HG03439 (cell line): Measurements from ENCODE around the gene CFAP99.
"Not testable (repeated sequence)": the region's sequence is repeated elsewhere in the genome, so short reads cannot be mapped to it uniquely, and the experiment has no call there.

ENCODE experiments used
- ATAC-seq: cut with Tn5 transposase; IDR thresholded peaks from one replicate; pipeline ENCODE4 v1.9.1; 2021; ENCODE audit warnings: mild to moderate bottlenecking, moderate library complexity; ENCODE audit not compliant: unreplicated experiment

The CFAP99 gene

DNA sequence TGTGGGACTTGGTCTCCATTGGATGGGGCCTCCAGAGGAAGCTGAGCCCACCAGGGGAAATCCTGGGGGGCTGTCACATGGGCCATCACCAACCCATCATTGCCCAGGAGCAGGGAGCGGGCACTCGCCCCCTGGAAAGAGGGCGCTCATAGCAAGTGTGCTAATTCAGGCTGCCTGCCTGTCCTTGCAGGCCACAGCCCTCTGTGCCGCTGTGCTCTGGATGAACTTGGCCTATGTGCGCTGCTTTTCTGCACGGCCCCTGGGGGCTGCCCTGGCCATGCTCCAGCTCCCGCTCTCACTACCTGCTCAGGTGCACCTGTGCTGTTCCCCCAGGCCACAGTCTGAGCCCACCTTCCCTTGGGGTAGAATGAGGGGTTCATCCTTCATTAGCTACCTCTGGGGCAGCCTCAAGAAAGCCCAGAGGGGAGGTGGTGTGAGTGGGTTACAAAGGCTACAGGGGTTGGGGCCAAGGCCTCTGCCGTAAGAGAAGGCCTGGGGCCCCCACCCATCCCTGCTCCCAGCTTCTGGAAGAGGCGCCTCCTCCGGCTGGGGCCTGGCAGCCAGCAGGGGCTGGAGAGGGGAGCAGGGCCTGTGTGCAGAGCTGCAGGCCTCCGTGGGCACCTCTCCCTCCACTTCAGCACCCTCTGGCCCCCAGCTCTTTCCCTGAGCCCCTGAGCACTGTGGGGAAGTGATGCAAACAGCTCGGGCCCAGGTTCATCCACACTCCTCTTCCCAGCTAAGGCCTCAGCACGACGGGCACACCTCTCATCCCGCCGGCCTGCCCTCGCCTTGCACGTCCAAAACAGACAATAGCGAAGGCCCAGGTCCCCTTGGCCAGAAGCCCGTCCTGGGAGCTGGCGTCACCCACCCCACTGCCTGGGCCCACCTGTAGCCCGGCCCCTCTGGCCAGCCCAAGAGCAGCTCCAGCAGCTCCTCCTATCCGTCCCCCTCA lies 8.9 kb downstream of the CFAP99 start:
- no peak for ATAC-seq

DNA sequence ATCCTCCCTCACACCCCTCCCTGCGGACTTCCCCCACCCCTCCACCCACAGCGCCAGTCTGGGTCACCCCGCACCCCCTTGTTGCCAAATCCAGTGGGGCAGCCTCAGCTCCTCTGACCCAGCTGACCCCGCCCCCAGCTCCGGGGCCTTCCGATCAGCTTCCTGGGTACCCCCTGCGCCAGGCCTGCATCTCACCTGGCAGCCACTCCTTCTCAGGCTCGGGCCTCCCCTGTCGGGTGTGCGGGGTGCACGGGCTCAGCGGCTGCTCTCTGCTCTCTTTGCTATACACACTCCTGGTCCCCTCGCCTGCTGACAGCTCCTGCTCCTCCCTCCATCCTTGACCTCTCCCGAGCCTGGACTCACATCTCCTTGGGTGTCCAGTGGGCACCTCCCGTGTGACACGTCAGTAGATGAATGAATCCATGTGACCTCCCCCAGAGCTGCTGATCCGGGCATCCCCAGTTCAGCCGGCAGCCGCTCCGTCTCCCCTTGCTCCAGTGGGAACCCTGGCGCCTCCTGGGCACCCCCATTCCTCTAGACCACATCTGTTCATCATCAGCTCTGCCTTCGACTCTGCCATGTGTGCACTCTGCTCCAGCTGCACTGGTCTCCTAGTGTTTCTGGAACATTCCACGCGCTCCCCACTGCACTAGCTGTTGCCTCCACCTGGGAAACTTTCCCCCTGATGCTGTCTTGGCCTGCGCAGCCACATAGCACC lies 9.9 kb downstream of the CFAP99 start:
- ATAC-seq: no peak

DNA sequence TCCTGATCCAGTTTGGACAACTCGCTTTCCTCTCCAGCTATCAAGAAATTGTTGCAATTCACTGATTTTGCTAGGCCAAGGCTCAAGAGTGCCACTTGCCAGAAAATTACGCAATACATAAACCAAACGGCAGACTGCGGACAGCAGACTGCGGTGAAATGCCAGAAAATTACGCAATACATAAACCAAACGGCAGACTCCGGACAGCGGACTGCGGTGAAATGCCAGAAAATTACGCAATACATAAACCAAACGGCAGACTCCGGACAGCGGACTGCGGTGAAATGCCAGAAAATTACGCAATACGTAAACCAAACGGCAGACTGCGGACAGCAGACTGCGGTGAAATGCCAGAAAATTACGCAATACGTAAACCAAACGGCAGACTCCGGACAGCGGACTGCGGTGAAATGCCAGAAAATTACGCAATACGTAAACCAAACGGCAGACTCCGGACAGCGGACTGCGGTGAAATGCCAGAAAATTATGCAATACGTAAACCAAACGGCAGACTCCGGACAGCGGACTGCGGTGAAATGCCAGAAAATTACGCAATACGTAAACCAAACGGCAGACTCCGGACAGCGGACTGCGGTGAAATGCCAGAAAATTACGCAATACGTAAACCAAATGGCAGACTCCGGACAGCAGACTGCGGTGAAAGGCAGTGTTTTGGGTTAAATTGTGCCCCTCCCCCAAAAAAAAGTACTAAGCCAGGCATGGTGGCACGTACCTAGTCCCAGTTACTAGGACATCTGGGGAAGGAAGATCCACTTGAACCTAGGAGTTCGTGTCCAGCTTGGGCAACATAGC lies 11.4 kb downstream of the CFAP99 start:
- ATAC-seq: not testable (repeated sequence)

DNA sequence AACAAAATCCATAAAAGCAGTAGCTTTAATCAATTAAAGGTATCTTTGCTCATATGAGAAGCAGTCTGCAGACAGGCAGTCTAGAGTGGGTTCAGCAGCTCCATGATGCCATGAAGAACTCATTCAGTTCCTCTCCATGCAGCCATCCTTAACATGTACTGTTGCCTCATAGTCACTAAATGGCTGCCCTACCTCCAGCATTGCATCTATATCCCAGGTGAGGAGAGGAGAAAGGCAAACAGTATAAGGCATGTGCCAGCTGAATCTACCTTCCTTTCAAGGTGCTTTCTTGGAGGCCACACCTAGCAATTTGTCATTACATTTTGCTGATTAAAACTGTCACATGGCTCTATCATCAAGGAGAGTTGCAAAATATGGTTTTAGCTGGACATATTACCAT lies 13.2 kb downstream of the CFAP99 start:
- ATAC-seq: no peak

DNA sequence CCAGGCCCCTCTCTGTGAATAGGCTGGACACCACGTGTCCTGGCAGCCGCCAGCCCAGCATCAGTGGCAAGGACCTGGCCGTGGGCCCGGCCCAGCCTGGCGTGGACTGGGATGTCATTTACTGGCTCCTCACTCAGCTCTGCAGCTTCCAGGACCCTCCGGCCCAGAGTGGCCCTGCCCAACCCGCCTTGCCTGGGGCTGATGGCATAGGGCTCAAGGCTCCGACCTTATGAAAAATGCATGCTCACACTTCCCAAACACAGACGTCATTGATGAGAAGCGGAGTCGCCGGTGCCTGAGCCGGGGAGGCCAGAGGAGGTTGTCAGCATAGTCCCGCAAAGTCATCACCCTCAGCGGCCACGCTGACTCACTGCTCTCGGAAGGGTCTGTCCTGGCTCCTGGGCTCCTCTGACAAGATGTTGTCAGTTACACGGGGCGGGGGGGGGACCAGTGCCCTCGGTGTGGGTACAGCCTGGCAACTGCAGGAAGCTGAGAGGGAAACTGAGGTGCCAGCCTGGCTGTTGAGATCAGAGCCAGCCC lies 14.3 kb downstream of the CFAP99 start:
- no peak for ATAC-seq

DNA sequence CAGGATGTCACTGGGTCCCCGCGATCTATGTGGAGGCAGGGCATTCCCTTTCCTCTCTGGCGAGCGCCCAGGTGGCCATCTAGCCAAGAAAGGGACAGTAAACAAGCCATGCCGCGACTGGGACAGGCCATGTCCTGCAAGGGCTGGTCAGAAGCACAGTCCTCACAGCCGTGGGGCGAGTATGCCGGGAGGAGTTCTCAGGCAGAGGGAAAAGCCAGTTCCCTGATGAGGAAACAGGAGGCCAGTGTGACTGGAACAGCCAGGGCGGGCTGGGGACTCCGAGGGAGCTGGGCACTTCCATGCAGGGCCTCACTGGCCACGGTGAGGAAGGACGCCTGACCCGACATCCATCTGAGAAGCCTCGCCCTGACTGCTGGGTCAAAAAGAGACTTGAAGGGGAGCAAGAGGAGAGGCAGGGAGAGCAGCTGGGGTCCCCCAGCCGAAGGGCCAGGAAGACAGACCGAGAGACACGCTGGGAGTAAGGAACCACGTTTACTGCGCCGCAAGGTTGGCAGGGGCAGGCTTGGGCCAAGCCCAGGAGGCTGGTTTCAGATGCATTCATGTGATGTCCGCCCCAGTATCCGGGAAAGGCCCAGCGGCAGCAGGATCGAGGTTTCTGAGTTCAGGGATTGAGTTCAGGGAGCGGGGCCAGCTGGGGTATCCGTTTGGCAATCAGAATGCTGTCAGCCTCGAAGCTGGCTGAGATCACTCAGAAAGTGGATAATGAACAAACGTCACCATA lies 15.0 kb downstream of the CFAP99 start:
- ATAC-seq: no peak

DNA sequence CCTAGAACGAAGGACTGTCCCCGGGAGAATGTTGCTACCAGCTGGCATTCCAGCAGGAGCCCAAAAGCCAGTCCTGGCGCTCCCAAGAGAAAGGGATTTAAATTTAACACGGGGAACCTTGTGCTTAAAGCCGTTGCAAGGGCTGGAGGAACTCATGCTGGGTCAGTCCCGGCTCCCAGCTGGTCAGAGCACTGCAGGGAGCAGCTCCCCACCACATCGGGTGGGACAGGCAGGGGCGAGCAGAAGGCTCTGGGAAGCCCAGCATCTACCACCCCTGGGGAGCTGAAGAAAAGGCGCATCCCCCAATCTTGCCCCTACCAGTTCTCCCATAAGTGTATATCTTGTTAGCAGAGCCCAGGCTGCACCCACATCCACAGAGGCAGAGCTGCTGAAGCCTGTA lies 15.7 kb downstream of the CFAP99 start:
- ATAC-seq: no peak

DNA sequence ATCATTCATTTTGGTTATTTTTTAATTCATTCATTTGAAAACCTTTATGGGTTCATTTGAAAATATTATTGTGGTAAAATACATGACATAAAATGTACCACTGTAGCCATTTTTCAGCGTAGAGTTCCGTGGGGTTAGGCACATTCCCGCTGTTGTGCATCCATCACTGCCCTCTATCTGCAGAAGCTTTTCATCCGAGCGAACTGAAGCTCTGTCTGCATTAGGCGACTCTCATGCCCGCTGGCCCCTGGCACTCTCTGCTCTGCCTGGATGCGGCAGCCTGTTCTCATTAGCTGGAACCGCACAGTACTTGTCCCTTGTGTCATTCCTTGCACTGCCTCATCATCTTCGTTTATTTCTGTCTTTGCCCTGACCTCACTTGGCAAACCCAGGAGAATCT lies 17.5 kb downstream of the CFAP99 start:
- ATAC-seq: no peak

DNA sequence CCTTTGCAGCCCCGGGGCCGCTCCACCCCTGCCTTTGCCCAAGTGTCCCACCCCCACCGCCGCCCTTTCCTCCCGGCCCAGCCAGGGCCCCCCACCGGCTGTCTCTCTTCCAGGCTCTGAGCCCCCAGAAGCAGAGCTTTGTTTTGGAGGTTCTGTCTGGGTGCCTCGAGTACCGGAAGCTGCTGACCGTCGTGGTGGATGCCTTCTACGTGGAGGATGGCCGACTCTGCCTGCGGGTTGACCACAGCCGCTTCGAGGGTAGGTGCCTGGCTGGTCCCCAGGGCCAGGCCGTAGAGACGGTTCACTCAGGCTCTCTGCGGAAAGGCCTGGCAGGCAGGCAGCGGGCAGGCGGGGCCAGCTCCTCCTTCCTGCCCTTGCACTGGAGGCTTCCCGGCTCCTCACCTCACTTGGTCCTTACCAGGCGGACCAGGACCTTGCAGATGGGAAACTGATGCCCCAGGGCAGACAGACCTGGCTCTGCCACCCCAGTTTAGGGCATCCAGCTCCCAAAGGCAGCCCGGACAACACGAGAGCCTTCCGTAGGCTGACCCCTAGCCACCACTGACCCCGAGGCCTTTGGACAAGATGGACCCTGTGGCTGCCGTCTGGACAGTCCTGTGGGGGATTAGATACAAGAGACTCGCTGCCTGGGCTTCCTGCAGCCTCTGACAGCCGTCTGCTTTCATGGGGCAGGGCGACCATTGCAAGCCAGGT lies 18.2 kb downstream of the CFAP99 start:
- no peak for ATAC-seq

DNA sequence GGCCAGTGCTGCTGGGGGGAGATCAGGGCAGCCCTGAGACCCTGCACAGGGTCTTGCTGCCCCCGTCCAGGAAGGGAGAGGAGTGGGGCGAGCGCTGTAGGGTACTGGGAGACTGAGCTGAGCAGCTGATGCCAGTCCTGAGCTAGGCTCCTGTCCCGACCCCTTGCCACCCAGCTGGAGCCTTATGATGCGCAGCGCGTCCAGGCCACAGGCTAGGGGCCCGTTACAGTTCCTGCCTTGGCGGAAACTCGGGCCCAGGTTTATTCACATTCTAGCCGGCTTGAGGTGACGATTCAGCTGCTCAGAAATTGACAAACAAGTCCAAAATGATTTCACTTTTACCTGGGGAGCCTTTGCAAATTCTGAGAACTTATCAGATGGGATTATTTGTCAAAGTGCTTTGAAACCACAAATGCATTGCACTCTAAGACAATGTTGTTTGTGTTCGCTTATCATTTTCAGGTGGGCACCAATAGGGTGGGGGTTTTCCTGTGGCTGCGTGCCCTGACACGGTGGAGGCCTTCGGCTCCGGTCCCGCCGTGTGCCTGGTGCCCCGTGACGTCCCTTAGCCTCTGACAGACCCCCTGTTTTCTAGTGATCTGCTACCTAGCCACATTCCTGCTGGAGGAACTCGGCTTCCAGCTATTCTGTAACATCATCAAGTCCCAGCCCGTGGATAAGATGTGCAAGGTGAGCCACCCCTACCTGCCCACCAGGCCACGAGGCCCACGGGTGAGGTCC lies 18.9 kb downstream of the CFAP99 start:
- no peak for ATAC-seq

DNA sequence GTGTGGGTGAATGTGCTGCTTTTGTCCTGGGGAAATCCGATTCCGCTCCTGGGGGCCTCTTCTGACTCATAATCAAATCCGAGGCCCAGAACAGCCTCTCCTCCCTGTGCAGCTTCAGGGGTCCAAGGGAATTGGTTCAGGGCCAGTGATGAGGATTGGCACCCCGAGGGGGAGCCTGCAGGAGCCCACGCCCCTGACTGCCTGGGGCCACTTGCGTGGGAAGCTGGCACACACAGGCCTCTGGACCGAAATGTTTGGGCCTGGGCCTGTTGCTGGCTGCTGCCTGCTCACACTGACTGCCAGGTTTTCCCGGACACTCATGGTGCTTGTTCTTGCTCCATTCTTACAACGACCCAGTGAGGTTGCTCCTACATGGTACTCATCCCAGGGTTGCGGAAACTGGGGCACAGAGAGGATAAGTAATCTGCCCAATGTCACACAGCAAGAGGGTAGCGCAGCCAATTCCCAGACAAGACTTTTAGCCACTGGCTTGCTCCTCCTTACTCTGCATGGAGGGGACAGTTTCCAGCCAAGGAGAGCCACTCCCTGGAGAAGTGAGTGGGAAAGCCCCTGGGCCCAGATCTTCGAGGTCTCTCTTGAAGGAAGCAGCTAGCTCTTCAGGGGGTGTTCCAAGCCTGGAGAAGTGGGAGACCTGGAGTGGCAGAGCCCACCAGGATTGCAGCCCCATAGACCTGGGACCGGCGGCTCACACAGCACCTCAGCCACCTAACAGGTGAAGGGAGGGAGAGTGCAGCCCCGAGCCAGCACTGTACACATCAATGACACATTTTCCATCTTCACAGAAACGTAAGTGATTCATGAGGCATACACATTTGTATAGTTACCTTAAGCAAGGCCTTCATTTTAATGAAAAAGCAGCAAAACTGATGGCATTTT lies 20.3 kb downstream of the CFAP99 start:
- no peak for ATAC-seq

DNA sequence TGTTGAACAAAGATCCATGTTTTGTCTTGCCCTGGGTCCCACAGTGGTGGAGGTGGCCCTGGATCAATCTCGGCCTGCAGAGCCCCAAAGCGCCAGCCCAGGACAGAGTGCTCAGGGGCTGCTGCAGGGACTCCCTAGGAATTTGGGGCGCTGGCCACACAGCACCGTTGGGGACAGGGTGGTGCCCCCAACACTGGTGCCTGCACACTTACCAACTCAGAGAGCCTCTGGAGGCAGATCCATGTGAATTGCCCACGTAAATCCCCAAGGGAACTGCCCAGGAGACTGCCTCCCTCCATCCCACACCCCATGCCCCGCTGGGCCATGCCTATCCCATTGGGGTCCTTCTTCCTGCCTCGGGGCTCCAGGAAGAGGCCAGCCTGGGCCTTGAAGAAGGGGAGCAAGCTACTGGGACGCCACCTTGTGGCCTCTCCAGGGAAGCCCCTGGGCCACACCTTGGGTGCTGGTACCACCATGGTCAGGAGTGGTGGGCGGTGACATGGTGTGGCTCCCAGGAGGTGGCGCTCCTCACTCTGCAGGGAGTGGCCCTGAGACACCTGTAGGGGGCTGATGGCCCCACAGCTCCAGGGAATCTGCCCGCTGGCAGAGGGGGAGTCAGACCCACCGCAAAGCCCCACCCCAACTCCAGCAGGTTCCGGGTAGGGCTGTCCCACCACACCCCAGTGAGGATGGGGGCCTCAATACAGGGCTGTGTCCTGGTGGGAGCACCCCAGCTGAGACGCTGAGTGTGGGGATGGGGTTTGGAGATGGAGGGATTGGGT lies 22.8 kb downstream of the CFAP99 start:
- ATAC-seq: peak; percentile 87

DNA sequence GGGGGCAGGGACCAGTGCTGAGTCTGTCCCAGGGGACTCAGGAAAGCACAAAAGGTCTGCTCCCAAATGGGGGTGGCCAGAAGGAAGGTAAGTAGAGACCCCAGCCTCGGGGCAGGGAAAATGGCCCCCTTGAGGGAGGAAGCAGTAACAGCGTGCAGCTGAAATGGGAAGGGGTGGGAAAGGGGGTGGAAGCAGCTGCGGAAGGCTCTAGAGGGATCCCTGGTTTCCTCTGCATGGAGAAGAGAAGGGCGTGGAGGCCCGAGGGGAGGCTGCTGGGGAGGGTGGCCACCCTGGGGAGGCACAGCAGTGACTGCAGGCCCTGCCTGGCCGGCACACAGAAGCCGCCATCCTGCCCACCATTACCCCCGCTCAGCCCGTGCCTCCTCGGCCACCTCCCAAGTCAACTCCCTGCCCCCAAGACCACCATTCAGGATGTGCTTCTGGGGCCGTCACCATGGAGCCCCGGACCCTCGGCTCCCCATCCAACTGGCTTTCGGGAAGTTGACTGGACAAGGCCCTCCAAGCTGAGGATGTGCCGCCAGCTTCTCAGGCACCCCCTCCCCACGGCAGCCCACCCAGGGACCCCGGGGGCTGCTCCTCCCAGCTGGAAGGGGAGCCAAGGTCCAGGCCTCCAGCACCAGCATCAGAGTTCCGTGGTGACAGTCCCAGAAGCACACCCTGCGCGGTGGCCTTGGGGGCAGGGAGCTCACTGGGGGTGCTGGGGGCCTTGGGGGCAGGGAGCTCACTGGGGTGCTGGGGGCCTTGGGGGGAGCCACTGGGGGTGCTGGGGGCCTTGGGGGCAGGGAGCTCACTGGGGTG lies 23.6 kb downstream of the CFAP99 start:
- ATAC-seq: no peak

DNA sequence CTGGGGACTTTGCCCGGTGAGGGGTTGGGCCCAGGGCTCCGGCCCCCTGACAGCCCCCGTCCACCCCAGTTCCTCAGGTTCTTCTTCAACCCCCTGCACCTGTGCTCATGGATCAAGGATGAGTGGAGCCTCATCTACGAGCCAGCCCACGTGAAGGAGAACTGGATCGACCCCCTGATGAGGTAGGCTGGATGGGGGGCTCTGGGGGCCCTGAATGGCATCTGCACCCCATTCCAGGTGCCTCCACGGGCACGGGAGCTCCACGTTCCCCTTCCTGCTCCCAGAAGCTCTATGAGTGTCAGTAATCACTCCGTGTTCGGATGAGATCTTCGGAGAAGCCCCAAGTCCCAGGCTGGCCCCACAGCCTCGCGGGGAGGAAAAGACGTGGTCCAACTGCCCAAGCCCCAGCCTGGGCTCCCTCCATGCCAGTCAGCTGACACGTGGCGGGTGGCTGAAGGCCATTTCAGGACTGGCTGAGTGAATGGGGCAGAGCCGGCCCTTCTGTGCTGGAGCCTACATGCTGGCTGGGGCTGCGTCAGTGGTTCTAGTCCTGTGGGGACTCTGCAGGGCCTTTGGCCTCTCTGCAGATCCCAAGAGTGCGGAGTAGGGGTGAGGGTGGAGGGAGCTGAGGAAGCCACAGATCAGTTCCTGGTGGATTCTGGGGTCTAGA lies 24.4 kb downstream of the CFAP99 start:
- no peak for ATAC-seq

DNA sequence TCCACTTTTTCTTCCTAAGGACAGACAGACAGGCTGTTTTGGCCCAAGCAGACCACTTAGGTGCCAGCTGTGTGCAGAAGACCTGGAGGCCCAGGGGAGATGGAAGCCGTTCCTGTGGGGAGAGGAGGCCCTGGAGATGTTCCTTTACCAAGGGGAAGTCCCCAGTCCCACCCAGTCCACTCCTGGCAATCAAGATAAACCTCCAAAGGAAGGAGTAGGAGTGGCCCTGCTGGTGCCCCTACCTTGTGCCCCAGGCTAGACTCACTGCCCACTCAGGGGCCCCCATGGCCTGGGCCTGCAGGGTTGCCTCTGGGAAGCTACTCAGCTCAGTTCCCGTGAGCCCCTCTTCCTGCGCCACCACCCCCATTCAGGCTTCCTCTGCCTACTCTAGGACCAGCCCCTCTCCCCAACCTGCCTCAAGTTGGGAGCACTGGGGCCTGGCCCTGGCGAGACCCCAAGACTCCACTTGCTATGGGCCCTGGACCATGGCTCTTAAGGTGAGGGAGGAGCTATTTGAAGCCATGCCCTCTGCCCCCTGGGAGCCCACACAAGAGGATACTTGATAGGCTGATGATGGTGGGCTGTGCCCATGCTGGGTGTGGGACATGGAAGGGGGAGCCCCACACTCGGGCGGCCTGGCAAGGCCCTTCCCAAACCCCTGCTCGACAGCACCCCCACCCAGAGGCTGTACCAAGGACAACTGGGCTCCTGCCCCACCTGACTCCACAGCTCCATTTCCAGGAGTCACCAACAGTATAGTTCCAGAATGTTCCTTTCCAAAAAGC lies 25.4 kb downstream of the CFAP99 start:
- ATAC-seq: no peak
